Dendritic cell treated with granulocyte-macrophage colony-stimulating factor and Interleukin-4, amounts not matched to agents 40 ng/mL and 50 ng/mL, for 4 days (primary cell): ENCODE data around the gene CTRB2.

Source experiments
- H3K27ac Mint-ChIP-seq: one replicate; pipeline ENCODE4 v1.8.0; 2022; ENCODE audit warnings: mild to moderate bottlenecking, mixed read lengths
- H3K27me3 Mint-ChIP-seq: one replicate; pipeline ENCODE4 v1.8.0; 2022; ENCODE audit warnings: mild to moderate bottlenecking, mixed read lengths
- H3K36me3 Mint-ChIP-seq: one replicate; pipeline ENCODE4 v1.8.0; 2022; ENCODE audit warnings: low read depth, mixed read lengths
- H3K4me1 Mint-ChIP-seq: one replicate; pipeline ENCODE4 v1.8.0; 2022; ENCODE audit warnings: low read depth, mixed read lengths
- H3K4me3 Mint-ChIP-seq: one replicate; pipeline ENCODE4 v1.8.0; 2022; ENCODE audit warnings: mild to moderate bottlenecking, moderate library complexity, mixed read lengths
- H3K9me3 Mint-ChIP-seq: one replicate; pipeline ENCODE4 v1.8.0; 2022; ENCODE audit warnings: mixed read lengths
- intact Hi-C: fragments of 100-400 bp; cut with micrococcal nuclease; formaldehyde crosslinking; loops from one replicate; pipeline ENCODE4 v1.15.0; 2022

Gene CTRB2

GRCh38 chr16:75169899-75170405, 37.0 kb downstream of the CTRB2 start:
- Mint-ChIP-seq H3K9me3 (peaks cover 85% of the 10 kb centered on the region), H3K4me3 (no peak overlapping the region), H3K36me3 (peaks cover 62% of the 10 kb centered on the region), H3K27ac (no peak overlapping the region), H3K27me3 (no peaks in the 10 kb centered on the region), H3K4me1 (no peaks in the 10 kb centered on the region)
- intact Hi-C loops = no loop called here

- Mint-ChIP-seq H3K36me3 (peaks cover 77% of the 10 kb centered on the region), H3K4me3 (no peak overlapping the region), H3K27me3 (no peaks in the 10 kb centered on the region), H3K4me1 (no peaks in the 10 kb centered on the region), H3K9me3 (peaks cover 17% of the 10 kb centered on the region), H3K27ac (no peak overlapping the region)
- intact Hi-C loops = no loop called here
Measured at GRCh38 chr16:75160386-75160785, 46.6 kb downstream of the CTRB2 start.
